ENCODE results near the gene ZNF785. TPM values are rescaled to one million over a fixed set of nuclear protein-coding genes. Genes with fewer than 3 reads are reported as not detected.
"Not testable (repeated sequence)": the region's sequence is repeated elsewhere in the genome, so short reads cannot be mapped to it uniquely, and the experiment has no call there.

The ZNF785 gene
- total RNA-seq, 1 donor from 2014 or later: 11.2 TPM

DNA sequence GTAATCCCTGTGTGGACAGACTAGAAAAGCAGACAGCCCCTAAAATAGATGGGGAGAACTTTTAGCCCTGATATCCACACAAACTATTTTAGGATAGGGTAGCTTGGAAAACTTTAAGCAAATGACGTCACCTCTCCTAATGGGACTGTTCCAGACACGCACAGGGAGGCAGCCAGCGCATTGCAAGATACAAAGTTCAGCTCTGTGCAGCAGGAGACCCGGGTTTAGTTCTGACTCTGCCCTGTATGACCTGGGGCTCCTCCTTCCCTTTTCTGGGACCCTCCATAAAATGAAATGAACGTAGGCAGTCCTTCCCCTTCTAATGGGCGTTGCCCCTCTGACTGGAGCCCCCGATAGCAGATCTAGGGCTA, 18.4 kb upstream of the ZNF785 start:
- DNase-seq (ENCODE audit: extremely low read depth, low read depth, low spot score): no peak

DNA sequence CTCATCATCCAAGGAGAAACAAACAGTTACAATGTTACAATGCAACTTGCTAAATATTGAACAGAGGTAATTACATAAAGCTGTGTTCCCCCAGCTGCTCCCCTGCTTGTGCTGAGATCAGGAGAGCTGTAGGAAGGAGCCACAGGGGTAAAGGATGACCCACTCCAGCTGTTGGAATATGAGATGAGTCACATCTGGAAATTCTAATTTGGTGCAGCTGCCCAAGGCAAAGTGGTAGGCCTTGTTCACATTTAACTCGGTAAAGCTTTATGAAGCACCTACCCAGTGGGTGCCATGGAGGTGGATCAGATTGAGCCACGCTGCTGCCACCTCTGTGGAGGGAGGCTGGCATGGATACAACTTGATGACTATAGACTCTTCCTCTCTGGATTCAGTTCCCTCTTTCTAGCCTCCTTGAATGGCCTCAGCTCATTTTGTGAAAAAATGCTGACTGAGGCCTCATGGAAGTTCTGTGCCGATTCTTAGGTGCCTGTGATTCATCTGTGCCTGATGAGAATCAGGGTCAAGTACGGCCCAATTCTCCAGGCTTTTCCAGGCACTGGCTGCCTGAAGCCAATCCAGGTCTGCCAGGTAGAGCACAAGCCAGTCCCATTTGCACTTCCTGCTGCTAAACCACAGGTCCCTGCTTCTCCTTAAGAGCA, 17.2 kb upstream of the ZNF785 start:
- no peak for DNase-seq (ENCODE audit: extremely low read depth, low read depth, low spot score)

DNA sequence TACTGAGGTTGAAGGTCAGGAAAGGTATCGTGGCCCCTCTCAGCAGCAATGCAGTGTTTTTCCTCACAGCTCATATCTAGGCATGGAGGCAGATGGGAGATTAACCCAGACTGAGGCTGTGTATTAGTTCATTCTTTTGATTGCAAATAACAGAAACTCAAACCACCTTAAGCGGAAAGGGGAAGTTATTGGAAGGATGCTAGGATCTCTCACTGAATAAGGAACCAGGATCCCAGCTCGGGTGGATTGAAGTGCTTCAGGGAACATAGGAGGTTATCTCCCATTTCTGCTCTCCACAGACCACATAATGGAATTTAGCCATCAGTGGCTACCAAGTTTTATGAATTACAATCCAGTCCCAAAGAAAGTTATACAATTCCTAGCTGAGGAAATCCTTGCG, 16.5 kb upstream of the ZNF785 start:
- DNase-seq (ENCODE audit: extremely low read depth, low read depth, low spot score): no peak

DNA sequence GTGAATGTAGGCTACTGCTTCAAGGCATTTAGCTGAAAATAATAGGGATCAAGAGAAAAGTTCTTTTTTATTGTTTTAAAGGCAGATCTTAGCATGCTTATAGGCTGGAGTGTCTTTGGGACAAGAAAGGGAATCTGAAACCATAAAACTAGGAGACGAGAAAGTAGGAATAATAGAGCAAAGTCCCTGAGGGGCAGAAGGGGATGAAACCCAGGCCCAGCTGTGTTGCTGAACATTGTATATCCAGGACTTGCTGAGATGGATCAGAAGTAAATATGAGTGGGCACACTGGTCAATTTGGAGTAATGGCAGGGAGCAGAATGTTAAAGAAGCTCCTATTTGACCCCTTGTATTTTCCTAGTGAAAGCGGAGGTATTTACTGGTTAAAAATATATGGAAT, 15.4 kb upstream of the ZNF785 start:
- no peak for DNase-seq (ENCODE audit: extremely low read depth, low read depth, low spot score)

DNA sequence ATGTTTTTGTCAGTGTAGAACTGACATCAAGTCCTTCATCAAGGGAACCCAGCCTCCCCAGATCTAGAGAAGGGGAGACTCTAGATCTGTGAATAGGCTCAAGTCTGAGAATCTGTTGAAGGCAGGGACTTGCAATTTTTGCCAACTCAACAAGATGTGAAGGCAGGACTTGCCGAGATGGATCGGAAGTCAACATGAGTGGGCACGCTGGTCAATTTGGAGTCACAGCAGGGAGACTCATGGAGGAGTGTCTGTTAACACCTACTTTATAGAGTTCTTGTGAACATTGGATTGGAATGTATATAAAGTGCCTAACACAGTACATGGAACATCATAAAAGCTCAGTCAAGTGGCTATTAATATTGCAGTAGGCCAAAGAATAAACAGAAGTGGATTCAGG, 14.7 kb upstream of the ZNF785 start:
- DNase-seq (ENCODE audit: extremely low read depth, low read depth, low spot score): no peak

DNA sequence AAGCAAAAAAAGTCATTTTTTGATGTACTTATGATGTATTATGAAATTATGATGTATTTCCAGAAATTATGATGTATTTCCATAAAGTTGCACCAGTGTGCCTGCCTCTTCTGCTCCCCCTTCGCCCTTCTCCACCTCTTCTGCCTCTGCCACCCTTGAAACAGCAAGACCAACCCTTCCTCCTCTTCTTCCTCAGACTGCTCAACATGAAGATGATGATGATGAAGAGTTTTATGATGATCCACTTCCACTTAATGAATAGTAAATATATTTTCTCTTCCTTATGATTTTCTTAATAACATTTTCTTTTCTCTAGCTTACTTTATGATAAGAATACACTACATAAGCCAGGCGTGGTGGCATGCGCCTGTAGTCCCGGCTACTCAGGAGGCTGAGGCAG, 7.4 kb upstream of the ZNF785 start:
- no peak for DNase-seq (ENCODE audit: extremely low read depth, low read depth, low spot score)

DNA sequence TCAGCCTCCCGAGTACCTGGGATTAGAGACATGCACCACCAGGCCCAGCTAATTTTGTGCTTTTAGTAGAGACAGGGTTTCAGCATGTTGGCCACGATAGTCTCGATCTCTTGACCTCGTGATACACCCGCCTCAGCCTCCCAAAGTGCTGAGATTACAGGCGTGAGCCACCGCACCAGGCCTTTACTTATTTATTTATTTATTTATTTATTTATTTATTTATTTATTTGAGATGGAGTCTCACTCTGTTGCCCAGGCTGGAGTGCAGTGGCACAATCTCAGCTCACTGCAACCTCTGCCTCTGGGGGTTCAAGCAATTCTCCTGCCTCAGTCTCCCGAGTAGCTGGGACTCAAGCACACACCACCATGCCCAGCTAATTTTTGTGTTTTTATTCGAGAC, 5.4 kb upstream of the ZNF785 start:
- DNase-seq (ENCODE audit: extremely low read depth, low read depth, low spot score): not testable (repeated sequence)

DNA sequence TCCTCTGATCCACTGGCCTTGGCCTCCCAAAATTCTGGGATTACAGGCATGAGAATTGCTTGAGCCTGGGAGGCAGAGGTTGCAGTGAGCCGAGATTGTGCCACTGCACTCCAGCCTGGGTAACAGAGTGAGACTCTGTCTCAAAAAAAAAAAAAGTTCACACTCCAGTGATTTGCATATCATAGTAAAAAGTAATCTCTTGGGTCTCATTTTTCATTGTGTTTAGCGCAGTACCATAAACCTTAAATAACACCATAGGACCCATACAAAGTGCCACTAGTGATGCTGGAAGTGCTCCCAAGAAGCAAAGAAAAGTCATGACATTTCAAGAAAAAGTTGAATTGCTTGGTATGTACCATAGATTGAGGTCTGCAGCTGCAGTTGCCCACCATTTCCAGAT, 4.1 kb upstream of the ZNF785 start:
- DNase-seq (ENCODE audit: extremely low read depth, low read depth, low spot score): not testable (repeated sequence)

DNA sequence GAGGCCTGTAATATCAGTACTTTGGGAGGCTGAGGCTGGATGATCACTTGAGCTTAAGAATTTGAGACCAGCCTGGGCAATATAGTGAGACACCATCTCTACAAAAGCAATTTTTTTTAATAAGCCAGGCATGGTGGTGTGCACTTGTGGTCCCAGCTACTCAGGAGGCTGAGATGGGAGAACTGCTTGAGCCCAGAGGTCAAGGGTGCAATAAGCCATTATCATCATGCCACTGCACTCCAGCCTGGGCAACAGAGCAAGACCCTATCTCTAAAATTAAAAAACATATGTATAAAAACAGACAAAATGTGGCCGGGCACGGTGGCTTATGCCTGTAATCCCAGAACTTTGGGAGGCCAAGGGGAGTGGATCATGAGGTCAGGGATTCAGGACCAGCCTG, 3.2 kb upstream of the ZNF785 start:
- DNase-seq (ENCODE audit: extremely low read depth, low read depth, low spot score): no peak

DNA sequence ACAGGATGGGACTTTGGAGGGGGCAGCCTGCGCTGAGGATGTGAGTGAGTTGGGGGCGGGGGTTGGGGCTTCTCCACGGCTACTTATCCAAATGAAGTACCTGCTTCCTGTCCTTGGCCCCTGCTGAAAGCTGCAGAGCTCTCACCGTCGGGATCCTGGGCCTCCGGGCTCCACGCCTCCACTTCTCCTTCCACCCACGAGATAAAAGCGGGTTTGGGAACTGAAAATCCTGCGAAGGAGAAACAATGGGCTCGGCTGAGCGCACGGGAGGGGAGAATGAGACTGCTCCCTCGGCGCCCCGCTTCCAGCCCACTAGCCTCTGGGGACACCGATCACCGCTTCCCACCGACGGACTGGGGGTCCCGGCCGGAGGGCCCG, 486 bp downstream of the ZNF785 start:
- DNase-seq (ENCODE audit: extremely low read depth, low read depth, low spot score): no peak

DNA sequence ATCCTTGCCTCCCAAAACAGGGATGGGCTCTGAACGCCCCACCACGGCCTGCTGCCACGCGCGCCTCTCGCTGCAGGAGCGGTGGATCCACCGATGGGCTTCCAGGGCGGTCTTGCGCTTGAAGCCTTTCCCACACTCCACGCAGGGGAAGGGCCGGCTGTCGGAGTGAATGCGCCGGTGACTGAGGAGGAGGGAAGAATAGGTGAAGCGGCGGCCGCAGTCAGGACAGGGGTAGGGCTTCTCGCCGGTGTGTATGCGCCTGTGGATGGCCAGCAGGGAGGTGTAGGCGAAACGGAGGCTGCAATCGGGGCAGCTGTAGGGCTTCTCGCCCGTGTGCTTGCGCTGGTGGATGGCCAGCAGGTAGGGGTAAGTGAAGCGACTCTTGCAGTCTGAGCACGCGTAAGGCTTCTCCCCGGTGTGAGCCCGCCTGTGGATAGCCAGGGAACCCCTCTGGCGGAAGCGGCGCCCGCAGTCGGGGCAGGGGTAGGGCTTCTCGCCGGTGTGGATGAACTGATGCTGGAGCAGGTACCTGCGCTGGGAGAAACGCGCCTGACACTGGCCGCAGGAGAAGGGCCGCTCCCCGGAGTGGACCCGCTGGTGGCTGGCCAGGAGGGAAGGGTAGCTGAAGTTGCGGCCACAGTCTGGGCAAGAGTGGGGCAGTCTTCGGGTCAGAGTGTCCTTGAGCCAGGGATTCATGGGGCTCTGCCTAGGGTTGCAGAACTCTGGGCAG, 2.7 kb downstream of the ZNF785 start:
- no peak for DNase-seq (ENCODE audit: extremely low read depth, low read depth, low spot score)

DNA sequence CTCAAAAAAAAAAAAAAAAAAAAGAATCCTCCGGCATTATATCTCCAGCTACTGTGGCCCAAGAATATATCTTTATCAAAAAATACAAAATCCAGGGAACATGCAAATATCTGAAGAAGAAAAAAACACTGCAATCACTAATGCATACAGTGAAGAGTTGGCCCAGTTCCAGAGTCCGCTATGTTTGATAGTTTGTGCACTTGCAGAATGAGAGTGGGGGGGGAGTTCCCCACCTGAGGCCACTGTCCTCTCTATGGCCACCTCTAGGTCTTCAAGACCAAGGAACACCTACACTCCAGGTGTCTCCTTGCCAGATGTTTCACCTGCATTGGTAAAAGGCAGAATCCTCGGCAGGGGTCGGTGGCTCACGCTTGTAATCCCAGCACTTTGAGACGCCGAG, 4.0 kb downstream of the ZNF785 start:
- DNase-seq (ENCODE audit: extremely low read depth, low read depth, low spot score): no peak

DNA sequence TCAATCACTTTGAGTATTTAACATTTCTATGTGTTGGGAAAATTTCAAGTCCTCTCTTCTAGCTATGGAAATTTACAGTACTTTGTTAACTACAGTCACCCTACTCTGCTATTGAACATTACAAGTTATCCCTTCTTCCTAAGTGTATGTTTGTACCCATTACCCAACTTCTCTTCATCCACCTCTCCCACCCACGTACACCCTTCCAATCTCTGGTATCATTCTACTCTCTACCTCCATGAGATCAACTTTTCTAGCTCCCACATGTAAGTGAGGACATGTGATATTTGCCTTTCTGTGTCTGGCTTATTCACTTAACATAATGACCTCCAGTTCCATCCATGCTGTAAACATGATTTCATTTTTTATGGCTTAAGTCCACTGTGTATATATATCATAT, 10.8 kb downstream of the ZNF785 start:
- DNase-seq (ENCODE audit: extremely low read depth, low read depth, low spot score): no peak

DNA sequence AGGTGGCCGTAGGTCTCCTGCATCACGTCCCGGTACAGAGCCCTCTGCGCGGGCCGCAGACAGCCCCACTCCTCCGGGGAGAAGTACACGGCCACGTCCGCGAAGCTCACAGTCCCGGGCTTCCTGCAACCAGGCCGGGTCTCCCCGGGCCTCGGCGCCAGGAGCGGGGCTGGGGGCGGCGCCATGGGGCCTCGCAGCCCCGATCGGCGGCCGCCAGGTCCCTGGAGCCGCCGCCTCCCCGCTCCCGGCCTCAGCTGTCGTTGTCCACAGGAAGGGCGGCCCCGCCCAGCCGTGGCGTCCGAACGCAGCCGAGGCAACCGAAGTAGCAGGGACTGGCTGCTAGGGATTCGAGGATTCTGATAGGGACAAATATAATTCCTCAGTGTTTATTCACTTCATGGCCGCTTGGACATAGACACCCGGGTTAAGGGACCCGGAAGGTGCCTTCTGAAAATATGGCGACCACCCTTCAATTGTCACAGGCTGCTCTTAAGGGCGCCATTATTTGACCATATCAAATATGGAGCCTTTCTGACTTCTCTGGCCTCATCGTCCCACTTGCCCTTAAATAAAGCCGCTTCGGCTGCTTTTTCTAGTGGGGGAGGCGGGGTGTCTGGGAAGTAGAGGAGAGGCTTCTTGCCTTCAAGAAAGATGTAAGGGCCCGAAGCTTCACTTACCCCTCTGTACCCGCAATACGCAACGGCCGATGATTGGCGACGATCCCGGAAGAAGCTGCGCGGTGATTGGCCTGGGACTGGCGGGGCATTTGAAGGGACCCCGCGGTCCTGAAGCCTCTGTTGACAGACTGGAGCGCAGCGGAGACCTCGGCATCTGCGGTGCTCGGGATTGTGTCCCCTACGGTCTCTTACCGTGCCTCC, 13.8 kb downstream of the ZNF785 start, which contains the start of gene ZNF688:
Gene ZNF688, minus strand, starts transcription at position 270 of the 878 bp plus-strand sequence. Its CDS starts 85 bp downstream, at position 185.
- DNase-seq (ENCODE audit: extremely low read depth, low read depth, low spot score): peak; percentile 71

DNA sequence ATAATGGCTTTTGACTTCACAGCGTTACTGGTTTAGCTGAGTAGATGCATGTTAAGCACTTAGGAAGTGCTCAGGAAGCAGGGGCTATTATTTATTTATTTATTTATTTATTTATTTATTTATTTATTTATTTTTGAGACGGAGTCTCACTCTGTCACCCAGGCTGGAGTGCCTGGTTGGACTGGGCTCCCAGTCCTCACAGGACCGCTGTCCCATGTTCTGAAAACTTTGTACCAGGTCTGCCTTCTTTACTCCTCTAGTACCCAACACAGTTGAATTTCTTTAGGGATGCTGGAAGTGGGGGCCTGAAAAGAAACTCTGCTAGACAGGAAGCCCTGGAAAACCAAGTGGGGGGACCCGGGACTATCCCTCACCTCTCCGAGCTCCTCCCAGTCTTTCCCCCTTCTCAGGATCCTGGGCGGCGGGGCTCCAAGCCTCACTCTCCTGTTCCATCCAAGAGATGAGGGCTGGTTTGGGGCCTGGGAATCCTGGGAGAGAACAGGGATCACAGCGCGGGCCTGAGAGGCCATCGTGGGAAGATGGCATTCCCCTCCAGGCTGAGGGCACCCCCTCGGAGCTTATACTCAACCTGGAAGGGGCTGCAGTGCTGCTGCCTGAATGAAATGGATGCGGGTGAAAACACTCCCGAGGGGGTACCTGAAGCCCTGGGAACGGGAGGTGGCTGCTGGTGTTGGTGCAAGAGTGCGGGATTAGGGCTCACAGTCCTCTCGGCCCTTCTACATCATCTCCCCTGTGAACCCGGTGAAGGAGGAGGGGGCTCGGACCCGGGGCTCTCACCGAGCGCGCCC, 14.7 kb downstream of the ZNF785 start:
- DNase-seq (ENCODE audit: extremely low read depth, low read depth, low spot score): no peak

DNA sequence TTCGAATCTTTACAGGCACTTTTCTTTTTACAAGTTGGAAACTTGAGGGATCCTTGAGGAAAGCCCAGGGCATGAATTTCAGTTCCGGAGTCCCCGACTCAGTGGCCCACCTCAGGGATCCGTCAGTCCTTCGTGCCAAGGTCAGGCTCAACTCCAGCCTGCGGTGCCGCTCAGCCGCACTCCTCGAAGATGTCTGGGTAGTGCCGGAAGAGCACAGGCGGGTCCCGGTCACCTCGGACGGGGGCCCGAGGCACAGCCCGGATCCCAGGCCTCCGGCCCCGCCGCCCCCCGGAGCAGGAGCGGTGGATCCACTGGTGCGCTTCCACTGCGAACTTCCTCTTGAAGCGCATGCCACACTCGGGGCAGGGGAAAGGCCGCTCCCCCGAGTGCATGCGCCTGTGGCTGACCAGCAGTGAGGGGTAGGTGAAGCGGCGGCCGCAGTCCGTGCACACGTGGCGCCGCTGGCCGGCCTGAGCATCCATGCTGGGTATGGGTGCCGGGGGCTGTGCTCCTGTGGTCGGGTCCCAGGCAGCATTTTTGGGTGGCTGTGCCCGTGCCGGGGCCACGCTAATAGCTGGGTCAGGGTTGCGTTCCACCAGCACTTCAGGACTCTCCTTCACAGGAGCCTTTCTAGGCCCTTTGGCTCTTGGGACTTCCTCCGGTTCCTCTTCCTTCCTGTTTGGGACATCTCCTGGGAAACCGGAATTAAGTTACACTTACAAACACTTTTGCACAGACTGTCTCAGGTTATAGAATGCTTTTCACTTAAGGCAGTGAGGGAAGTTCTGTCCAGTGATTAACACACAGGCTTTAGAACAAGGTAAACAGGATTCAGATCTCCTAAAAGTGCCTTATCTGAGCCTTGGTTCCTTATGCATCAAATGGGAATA, 15.5 kb downstream of the ZNF785 start:
- DNase-seq (ENCODE audit: extremely low read depth, low read depth, low spot score): no peak

DNA sequence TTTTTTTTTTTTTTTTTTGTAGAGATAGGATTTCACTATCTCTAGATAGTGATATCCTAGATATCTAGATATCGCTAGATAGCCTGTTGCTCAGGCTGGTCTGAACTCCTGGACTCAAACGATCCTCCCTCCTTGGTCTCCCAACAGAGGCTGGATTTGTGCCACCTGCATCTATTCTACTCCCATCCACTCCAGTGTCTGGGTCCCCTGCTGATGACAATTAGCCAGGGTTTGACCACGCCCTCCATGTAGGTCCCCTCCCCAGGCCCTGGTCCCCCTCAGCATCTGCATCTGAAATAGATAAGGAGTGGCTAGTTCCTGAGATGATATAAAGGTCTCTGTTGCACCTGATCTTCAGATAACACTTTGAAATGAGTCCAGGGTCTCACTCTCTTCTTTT, 16.2 kb downstream of the ZNF785 start:
- DNase-seq (ENCODE audit: extremely low read depth, low read depth, low spot score): no peak

DNA sequence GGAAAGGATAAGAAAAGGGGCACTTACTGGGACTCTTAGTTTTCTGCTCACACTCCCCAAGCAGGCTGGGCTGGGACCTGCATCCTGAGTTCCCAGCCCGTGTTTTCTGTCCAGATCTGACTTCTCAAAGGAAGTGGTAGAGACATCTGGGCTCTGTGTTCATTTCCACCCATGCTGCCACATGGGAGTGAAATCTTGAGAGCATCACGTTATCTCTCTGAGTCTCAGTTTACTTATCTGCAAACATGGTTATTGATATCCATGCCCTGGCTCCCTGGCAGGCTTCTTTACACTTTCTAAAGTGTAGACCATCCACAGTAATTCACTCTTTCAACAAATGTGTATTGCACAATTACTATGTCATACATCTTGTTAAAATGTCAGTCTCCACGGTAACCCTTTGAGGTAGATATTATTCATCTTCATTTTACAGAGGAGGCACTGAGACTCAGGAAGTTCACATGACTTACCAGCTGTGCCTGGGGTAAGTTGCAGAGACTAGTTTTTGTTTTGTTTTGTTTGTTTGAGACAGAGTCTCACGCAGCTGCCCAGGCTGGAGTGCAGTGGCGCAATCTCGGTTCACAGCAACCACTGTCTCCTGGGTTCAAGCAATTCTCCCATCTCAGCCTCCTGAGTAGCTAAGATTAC, 17.4 kb downstream of the ZNF785 start:
- DNase-seq (ENCODE audit: extremely low read depth, low read depth, low spot score): no peak
